Motor neuron (in vitro differentiated cells): ENCODE data around the gene NETO1. TPM values are rescaled to one million over a fixed set of nuclear protein-coding genes. Genes with fewer than 3 reads are reported as not detected.

Source experiments
- ATAC-seq, 8 experiments: fragments of 200-7000 bp; cut with Tn5 transposase; replicated peaks in 6 of 8; 2 replicates each; pipeline ENCODE4 v1.8.0; 2021; ENCODE audit warnings: mild to moderate bottlenecking in 8 of 8, moderate library complexity in 8 of 8
- H3K27ac ChIP-seq, 2 donors: fragments of 250-450 bp; sonication (Bioruptor Pico); 2 replicates each; pipeline ENCODE4 v1.9.0; 2021; ENCODE audit warnings: antibody characterized with exemption in 2 of 2, mild to moderate bottlenecking in 2 of 2, moderate library complexity in 1 of 2
- H3K4me1 ChIP-seq, 2 donors: fragments of 250-450 bp; sonication (Bioruptor Pico); replicated peaks in 1 of 2; 2 replicates each; pipeline ENCODE4 v1.6.1; 2021; ENCODE audit warnings: antibody characterized with exemption in 2 of 2, mild to moderate bottlenecking in 2 of 2, moderate library complexity in 1 of 2
- H3K4me3 ChIP-seq, 5 donors: fragments of 250-450 bp; sonication (Bioruptor Pico); 2 replicates each; pipeline ENCODE4 v1.9.0; 2021; ENCODE audit warnings: antibody characterized with exemption in 5 of 5, mild to moderate bottlenecking in 5 of 5, moderate library complexity in 4 of 5
- WGBS, 10 experiments: fragments of 450-650 bp; shearing (Covaris generic); methylation state at CpG; one replicate each; pipeline ENCODE4 v1.0.0; 2022; 5-methylcytosine and 5-hydroxymethylcytosine counted together
- in situ Hi-C, 9 experiments: fragments of 400-800 bp; cut with MboI; loops; one replicate each; pipeline ENCODE4 v1.15.0; 2021; ENCODE audit warnings: low sequenced_read_pairs in 9 of 9, low pct_unique_long_range_greater_than_20kb in 2 of 9; ENCODE audit not compliant: unreplicated experiment in 9 of 9
- total RNA-seq, 8 experiments: library from RNA; unstranded; fragments of 300-600 nt; gene quantifications; 2 replicates each; pipeline versions ENCODE4 v1.2.3 to v1.2.4, GENCODE V29; 2022

Gene NETO1
- total RNA-seq, 8 experiments from 2014 or later: 0.35 to 30.0 (median 16.2) TPM; not detected in 2

GRCh38 chr18:72697706-72698105 is 170.1 kb downstream of the NETO1 start:
- in situ Hi-C loops: no loop called here
- Histone ChIP-seq H3K4me3 (no peak overlapping the region), H3K4me1 (no peaks in the 10 kb centered on the region), H3K27ac (no peak overlapping the region)
- no peak for ATAC-seq
- 30 to 93% (median 60%) methylated on average over 1 to 6 of the region's 6 CpGs; no CpG with 5 or more reads in 2 of the 10 experiments for WGBS, 10 experiments

GRCh38 chr18:72692595-72692994 is 175.2 kb downstream of the NETO1 start:
- H3K4me1 ChIP-seq: no peaks in the 10 kb centered on the region
- no peak for ATAC-seq
- in situ Hi-C loops: no loop called here
- no peak overlapping the region for H3K27ac ChIP-seq
- 0 to 93% (median 73%) methylated on average over 3 to 7 of the region's 8 CpGs; no CpG with 5 or more reads in 6 of the 10 experiments for WGBS, 10 experiments
- H3K4me3 ChIP-seq: no peak overlapping the region
